Islet precursor cell (in vitro differentiated cells): ENCODE data around the gene OXCT1.
A peak's percentile ranks its signal among the peaks of the same experiment; 100 is the strongest.
"Not testable (repeated sequence)": the region's sequence is repeated elsewhere in the genome, so short reads cannot be mapped to it uniquely, and the experiment has no call there.

ENCODE experiments used
- DNase-seq: peaks from one replicate; pipeline ENCODE4 v3.0.0-alpha.2; 2018

OXCT1 gene

GRCh38 chr5:41821051-41821450 lies 49.2 kb downstream of the OXCT1 start:
- DNase-seq: no peak

DNA sequence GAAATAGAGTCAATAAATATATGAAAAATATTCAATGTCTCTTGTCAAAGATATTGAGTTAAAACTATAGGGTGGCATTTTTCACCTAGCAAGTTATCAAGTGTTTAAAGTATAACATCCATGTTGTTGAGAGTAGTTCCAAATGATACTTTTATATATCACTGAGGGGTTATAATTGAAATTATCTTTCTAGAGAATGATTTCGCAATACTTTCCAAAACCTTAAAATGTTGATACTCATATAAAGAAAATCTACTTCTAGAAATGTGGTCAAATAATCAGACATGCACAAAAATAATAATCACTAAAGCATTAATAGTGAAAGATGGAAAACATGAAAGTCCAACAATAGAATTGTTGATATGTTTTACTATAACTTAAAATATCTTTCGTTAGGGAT lies 50.1 kb downstream of the OXCT1 start:
- DNase-seq: no peak

- no peak for DNase-seq
Observed at GRCh38 chr5:41817625-41818301, 52.5 kb downstream of the OXCT1 start.

- no peak for DNase-seq
Observed at GRCh38 chr5:41815663-41816229, 54.5 kb downstream of the OXCT1 start.

- DNase-seq: no peak
Observed at GRCh38 chr5:41815261-41815660, 55.0 kb downstream of the OXCT1 start.

DNA sequence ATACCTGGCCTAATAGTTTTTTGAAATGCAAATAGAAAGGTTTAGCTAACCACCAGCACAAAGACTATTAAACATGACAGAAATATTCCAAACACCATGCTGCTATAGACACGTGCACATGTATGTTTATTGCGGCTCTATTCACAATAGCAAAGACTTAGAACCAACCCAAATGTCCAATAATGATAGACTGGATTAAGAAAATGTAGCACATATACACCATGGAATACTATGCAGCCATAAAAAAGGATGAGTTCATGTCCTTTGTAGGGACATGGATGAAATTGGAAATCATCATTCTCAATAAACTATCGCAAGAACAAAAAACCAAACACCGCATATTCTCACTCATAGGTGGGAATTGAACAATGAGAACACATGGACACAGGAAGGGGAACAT lies 55.9 kb downstream of the OXCT1 start:
- DNase-seq: not testable (repeated sequence)

GRCh38 chr5:41812156-41812555 lies 58.1 kb downstream of the OXCT1 start:
- no peak for DNase-seq

DNA sequence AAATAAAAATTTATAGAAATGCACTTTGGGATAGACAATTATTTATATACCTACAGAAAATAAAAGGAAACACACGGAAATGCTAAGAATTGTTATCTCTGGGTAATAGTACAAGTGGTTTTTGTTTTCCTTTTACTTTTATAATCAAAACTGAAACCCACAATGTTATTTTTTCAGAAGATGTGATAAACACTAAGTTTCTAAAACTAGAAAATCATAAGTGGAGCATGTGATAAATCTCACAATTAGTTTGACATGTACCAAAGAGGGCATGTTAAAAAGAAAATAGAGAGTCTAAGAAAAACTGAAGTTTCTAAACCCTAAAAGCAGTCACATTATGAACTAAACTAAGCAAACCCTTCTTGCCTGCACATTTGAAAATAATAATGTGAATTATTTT lies 61.1 kb downstream of the OXCT1 start:
- no peak for DNase-seq

DNA sequence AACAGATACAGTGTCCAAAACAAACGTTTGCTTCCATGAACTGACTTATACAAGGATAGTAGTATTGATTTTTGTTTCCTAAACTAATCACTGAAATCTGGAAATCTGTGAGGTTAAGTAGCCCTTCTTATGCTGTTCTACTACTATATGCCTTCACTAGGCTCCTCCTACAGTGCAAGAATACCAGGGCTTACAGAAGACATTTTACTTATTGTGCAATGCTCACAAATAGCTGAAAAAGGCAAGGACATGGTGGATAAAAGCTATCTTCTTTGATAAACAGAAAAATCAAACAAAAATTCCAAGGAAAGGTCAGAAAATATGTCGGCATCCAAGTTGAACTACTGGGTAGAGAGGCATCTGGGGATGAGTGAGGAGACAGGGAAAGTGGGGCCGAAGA lies 61.9 kb downstream of the OXCT1 start:
- no peak for DNase-seq

GRCh38 chr5:41797662-41798061 lies 72.6 kb downstream of the OXCT1 start:
- no peak for DNase-seq

DNA sequence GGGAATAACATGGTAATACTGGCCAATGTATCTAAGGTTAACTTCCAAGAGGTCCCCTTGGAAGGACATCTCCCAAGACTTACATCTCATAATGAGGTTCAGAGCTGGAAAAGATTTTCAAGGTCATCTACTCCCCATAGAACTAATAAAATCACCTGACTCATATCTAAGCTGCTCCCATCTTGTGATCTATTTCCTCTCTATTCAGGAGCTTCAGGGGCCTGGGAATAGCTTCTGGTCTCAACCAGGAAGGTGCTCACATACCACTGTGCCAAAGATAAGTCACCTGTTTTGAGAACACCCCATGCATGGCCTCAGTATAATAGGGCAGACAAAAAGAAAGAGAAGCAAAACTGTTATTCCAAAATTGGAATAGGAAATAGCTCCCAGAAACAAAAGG lies 74.2 kb downstream of the OXCT1 start:
- no peak for DNase-seq

GRCh38 chr5:41795125-41795524 lies 75.1 kb downstream of the OXCT1 start:
- no peak for DNase-seq

DNA sequence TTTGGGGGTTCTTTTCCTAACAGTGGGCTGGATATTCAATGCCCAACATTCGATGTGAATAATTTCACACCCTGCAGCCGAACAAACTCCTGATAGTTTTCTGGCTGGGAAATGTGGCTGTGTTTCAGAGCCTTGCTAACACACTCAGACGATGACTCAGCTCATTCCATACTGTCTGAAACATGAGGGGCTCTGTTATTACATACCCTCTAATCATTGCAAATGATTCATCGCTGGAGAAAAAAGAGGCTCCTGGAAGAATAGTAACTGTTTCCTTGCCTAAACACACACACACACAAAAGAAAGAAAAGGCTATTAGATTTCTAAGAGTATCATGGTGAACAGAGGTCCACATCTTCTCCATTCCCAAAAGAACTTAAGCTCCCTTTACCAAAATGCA lies 75.8 kb downstream of the OXCT1 start:
- peak; percentile 85 for DNase-seq

DNA sequence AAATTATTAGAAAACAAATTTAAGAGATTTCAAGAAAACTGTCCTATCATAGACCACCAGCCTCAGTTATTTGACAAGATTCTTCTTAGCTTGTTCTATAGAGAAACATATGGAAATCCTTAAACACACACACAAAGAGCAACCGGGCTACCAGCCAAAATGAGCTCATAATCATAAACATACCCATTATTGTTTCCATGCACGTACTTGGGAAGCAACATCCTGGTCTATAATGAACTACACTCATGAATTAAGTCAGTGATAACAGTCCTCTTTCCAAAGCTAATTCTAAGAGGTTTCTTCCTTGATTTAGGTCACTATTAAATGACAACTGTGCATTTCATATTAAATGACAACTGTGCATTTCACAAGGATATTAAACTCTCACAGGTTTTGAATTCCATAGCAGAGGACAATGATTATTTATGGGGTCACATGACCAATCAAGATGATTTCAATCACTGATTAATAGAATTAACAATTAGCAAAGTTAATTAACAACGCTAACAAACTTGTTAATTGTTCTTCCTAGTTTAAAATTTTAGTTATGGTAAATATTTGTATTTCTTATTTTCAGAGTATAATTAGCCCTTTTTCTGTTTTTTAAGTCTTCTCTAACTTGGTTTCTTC lies 77.0 kb downstream of the OXCT1 start:
- DNase-seq: no peak

GRCh38 chr5:41790038-41790776 lies 80.0 kb downstream of the OXCT1 start:
- DNase-seq: no peak

DNA sequence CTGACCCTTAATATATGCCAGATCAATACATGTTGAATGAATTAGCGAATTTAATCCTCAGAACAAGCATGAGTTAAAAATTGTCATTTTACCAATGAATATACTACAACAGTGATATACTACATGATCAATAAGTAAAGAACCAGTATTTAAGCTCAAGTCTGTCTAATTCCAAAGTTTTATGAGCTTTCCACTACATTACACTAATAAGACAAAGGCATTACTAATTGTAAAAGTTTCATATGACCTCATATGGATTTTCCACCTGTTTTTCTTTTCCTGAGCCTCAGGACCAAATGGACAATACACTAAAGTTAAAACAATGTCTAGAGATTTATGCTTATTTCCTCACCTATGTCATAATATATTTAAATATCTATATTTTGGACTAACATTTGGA lies 80.8 kb downstream of the OXCT1 start:
- DNase-seq: no peak

GRCh38 chr5:41788941-41789368 lies 81.3 kb downstream of the OXCT1 start:
- no peak for DNase-seq

DNA sequence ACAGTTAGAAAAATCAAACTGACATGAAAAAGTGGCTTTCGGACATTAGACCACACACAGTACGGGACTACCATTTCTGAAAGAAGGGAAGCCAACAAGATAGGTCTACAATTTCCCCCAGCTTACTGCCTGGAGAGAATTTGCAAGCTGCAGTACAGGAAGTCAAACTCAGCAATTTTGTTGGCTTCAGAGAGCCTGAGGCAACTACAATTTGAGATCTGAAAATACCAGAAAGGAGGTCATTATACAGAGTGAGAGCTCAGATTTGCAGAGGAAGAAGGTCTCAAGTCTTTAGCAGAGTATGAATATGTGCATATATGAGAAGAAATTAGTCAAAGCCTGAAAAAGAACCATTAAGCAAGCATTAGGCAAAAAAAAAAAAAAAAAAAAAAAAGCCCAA lies 83.0 kb downstream of the OXCT1 start:
- DNase-seq: no peak

- no peak for DNase-seq
Observed at GRCh38 chr5:41785061-41785460, 85.2 kb downstream of the OXCT1 start.

GRCh38 chr5:41778410-41778809 lies 91.8 kb downstream of the OXCT1 start:
- no peak for DNase-seq

GRCh38 chr5:41776435-41776834 lies 93.8 kb downstream of the OXCT1 start:
- DNase-seq: no peak

GRCh38 chr5:41773799-41774198 lies 96.4 kb downstream of the OXCT1 start:
- no peak for DNase-seq

GRCh38 chr5:41772785-41773442 lies 97.3 kb downstream of the OXCT1 start:
- DNase-seq: no peak
